OCI-LY3 (cell line): ENCODE results near the gene PARN.

Source experiments
- EZH2phosphoT487 ChIP-seq: fragments of 200-600 bp; shearing (Covaris generic); IDR thresholded peaks from 2 replicates; pipeline ENCODE4 v1.6.1; 2018; ENCODE audit warnings: antibody characterized with exemption, mixed run types, low read depth
- TF ChIP-seq, protein P1 (sequence below): fragments of 200-600, 300-600 bp; sonication (generic); IDR thresholded peaks from 2 replicates; pipeline ENCODE4 v1.5.1; 2014; ENCODE audit warnings: antibody characterized with exemption, low read length, low read depth

DNA sequence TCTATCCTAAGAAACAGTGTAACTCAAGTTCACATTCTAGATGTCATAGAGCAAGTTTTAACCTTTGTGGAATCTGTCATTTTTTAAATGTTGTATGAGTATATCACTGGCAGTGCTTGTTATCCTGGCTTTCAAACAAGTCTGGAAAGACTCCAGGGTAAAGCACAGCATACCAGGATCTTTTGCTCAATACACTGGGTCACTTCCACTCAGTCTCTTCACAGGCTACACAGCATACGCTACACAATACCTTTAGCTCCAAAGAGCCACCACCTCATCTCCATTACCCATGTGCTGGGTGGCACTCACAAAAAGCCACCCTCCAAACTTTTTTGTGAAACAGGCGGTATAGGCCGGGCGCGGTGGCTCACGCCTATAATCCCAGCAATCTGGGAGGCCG lies 69.5 kb downstream of the PARN start:
- TF ChIP-seq, protein P1, sequence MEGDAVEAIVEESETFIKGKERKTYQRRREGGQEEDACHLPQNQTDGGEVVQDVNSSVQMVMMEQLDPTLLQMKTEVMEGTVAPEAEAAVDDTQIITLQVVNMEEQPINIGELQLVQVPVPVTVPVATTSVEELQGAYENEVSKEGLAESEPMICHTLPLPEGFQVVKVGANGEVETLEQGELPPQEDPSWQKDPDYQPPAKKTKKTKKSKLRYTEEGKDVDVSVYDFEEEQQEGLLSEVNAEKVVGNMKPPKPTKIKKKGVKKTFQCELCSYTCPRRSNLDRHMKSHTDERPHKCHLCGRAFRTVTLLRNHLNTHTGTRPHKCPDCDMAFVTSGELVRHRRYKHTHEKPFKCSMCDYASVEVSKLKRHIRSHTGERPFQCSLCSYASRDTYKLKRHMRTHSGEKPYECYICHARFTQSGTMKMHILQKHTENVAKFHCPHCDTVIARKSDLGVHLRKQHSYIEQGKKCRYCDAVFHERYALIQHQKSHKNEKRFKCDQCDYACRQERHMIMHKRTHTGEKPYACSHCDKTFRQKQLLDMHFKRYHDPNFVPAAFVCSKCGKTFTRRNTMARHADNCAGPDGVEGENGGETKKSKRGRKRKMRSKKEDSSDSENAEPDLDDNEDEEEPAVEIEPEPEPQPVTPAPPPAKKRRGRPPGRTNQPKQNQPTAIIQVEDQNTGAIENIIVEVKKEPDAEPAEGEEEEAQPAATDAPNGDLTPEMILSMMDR, result no peak
- TF ChIP-seq EZH2phosphoT487, result no peak
